Measurements from ENCODE around the gene PLPP4.

The PLPP4 gene

GRCh38 chr10:120456626-120457430 is at the start of gene PLPP4:
TSS of gene PLPP4 (plus strand) at chr10:120457227. CDS start at chr10:120457306, 79 bp downstream.
- no peak for DNase-seq (ENCODE audit: low spot score)

GRCh38 chr10:120409816-120410215 is 47.2 kb upstream of the PLPP4 start:
- DNase-seq (ENCODE audit: low spot score): no peak

- DNase-seq (ENCODE audit: low spot score): no peak
These were observed 42.1 kb upstream of the PLPP4 start for GRCh38 chr10:120414946-120415345.

- no peak for DNase-seq (ENCODE audit: low spot score)
These were observed 41.2 kb upstream of the PLPP4 start for GRCh38 chr10:120415709-120416330.

GRCh38 chr10:120420421-120420820 is 36.6 kb upstream of the PLPP4 start:
- no peak for DNase-seq (ENCODE audit: low spot score)

- DNase-seq (ENCODE audit: low spot score): no peak
These were observed 35.8 kb upstream of the PLPP4 start for GRCh38 chr10:120421250-120421649.

GRCh38 chr10:120422457-120422856 is 34.6 kb upstream of the PLPP4 start:
- no peak for DNase-seq (ENCODE audit: low spot score)

- peak; percentile 5 for DNase-seq (ENCODE audit: low spot score)
These were observed 33.4 kb upstream of the PLPP4 start for GRCh38 chr10:120423431-120424197.

- no peak for DNase-seq (ENCODE audit: low spot score)
These were observed 32.9 kb upstream of the PLPP4 start for GRCh38 chr10:120424198-120424464.

- DNase-seq (ENCODE audit: low spot score): no peak
These were observed 30.7 kb upstream of the PLPP4 start for GRCh38 chr10:120426306-120426705.

- DNase-seq (ENCODE audit: low spot score): no peak
These were observed 28.3 kb upstream of the PLPP4 start for GRCh38 chr10:120428754-120429153.

- no peak for DNase-seq (ENCODE audit: low spot score)
These were observed 27.6 kb upstream of the PLPP4 start for GRCh38 chr10:120429395-120429794.

- DNase-seq (ENCODE audit: low spot score): no peak
These were observed 25.8 kb upstream of the PLPP4 start for GRCh38 chr10:120431251-120431651.

- DNase-seq (ENCODE audit: low spot score): no peak
These were observed 24.8 kb upstream of the PLPP4 start for GRCh38 chr10:120432209-120432608.

- DNase-seq (ENCODE audit: low spot score): no peak
These were observed 23.9 kb upstream of the PLPP4 start for GRCh38 chr10:120433141-120433540.

GRCh38 chr10:120436439-120437112 is 20.5 kb upstream of the PLPP4 start:
- DNase-seq (ENCODE audit: low spot score): no peak

- no peak for DNase-seq (ENCODE audit: low spot score)
These were observed 19.5 kb upstream of the PLPP4 start for GRCh38 chr10:120437541-120437940.

GRCh38 chr10:120451968-120452367 is 5.1 kb upstream of the PLPP4 start:
- no peak for DNase-seq (ENCODE audit: low spot score)

- DNase-seq (ENCODE audit: low spot score): no peak
These were observed 3.7 kb upstream of the PLPP4 start for GRCh38 chr10:120453319-120453718.

GRCh38 chr10:120453886-120454285 is 3.1 kb upstream of the PLPP4 start:
- no peak for DNase-seq (ENCODE audit: low spot score)

- no peak for DNase-seq (ENCODE audit: low spot score)
These were observed 2.0 kb upstream of the PLPP4 start for GRCh38 chr10:120455004-120455403.

- no peak for DNase-seq (ENCODE audit: low spot score)
These were observed 1.4 kb upstream of the PLPP4 start for GRCh38 chr10:120455606-120456005.

Measured in CD4-positive, alpha-beta T cell treated with Interleukin-2 at 100 ng/mL for 4 hours (primary cell).